Measurements from ENCODE around the gene CLCN3. TPM values are rescaled to one million over a fixed set of nuclear protein-coding genes. Genes with fewer than 3 reads are reported as not detected.

CLCN3 gene
- total and polyA plus RNA-seq, 9 of the 15 experiments (the other 6 are each of a cell fraction or from before 2014, with no cell fraction given), result 12.7 to 60.6 (median 38.5) TPM

- TF ChIP-seq, protein P1, sequence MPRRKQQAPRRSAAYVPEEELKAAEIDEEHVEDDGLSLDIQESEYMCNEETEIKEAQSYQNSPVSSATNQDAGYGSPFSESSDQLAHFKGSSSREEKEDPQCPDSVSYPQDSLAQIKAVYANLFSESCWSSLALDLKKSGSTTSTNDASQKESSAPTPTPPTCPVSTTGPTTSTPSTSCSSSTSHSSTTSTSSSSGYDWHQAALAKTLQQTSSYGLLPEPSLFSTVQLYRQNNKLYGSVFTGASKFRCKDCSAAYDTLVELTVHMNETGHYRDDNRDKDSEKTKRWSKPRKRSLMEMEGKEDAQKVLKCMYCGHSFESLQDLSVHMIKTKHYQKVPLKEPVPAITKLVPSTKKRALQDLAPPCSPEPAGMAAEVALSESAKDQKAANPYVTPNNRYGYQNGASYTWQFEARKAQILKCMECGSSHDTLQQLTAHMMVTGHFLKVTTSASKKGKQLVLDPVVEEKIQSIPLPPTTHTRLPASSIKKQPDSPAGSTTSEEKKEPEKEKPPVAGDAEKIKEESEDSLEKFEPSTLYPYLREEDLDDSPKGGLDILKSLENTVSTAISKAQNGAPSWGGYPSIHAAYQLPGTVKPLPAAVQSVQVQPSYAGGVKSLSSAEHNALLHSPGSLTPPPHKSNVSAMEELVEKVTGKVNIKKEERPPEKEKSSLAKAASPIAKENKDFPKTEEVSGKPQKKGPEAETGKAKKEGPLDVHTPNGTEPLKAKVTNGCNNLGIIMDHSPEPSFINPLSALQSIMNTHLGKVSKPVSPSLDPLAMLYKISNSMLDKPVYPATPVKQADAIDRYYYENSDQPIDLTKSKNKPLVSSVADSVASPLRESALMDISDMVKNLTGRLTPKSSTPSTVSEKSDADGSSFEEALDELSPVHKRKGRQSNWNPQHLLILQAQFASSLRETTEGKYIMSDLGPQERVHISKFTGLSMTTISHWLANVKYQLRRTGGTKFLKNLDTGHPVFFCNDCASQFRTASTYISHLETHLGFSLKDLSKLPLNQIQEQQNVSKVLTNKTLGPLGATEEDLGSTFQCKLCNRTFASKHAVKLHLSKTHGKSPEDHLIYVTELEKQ (CRISPR knock-in tag; IDR thresholded peaks at IDR 0.05), result no peak
- TF ChIP-seq FOSL1 (tag; conservative IDR thresholded peaks at IDR 0.05) (peak; percentile 65; the same call in 1 of the 2 replicates), NFYB (IDR thresholded peaks at IDR 0.05; ENCODE audit: extremely low read depth, insufficient read length) (no peak), CC2D1A (IDR thresholded peaks at IDR 0.05) (no peak), ARHGAP35 (IDR thresholded peaks at IDR 0.05; ENCODE audit: partially characterized antibody) (no peak), ZNF134 (CRISPR knock-in tag; conservative IDR thresholded peaks at IDR 0.05) (no peak), ZBED1 (IDR thresholded peaks at IDR 0.05) (no peak), SOX6 (IDR thresholded peaks at IDR 0.05) (peak; percentile 82), NR1H2 (CRISPR knock-in tag; IDR thresholded peaks at IDR 0.05) (no peak), KDM5B (IDR thresholded peaks at IDR 0.05; ENCODE audit: insufficient replicate concordance, low read depth, low read length) (no peak), REST (IDR thresholded peaks at IDR 0.05; ENCODE audit: borderline replicate concordance) (no peak), REST (CRISPR knock-in tag; IDR thresholded peaks at IDR 0.05; ENCODE audit: low read depth) (no peak), ELF1 (tag; IDR thresholded peaks at IDR 0.05) (no peak)
- TF ChIP-seq, protein P2, sequence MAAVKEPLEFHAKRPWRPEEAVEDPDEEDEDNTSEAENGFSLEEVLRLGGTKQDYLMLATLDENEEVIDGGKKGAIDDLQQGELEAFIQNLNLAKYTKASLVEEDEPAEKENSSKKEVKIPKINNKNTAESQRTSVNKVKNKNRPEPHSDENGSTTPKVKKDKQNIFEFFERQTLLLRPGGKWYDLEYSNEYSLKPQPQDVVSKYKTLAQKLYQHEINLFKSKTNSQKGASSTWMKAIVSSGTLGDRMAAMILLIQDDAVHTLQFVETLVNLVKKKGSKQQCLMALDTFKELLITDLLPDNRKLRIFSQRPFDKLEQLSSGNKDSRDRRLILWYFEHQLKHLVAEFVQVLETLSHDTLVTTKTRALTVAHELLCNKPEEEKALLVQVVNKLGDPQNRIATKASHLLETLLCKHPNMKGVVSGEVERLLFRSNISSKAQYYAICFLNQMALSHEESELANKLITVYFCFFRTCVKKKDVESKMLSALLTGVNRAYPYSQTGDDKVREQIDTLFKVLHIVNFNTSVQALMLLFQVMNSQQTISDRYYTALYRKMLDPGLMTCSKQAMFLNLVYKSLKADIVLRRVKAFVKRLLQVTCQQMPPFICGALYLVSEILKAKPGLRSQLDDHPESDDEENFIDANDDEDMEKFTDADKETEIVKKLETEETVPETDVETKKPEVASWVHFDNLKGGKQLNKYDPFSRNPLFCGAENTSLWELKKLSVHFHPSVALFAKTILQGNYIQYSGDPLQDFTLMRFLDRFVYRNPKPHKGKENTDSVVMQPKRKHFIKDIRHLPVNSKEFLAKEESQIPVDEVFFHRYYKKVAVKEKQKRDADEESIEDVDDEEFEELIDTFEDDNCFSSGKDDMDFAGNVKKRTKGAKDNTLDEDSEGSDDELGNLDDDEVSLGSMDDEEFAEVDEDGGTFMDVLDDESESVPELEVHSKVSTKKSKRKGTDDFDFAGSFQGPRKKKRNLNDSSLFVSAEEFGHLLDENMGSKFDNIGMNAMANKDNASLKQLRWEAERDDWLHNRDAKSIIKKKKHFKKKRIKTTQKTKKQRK (IDR thresholded peaks at IDR 0.05; ENCODE audit: borderline replicate concordance, low read depth, low read length), result no peak
Measured at GRCh38 chr4:169649545-169650226, 29.3 kb downstream of the CLCN3 start (continued).

All from K562 (cell line).